A549 (cell line): ENCODE data around the gene ANKRD33. TPM values are rescaled to one million over a fixed set of nuclear protein-coding genes. Genes with fewer than 3 reads are reported as not detected.

ENCODE experiments used
- ATAC-seq, 2 experiments: fragments of 200-7000 bp in 1 of 2; fragments of >200 bp in 1 of 2; cut with Nextera tagmentation in 1 of 2; cut with Tn5 transposase in 1 of 2; 3 replicates each; pipeline versions ENCODE4 v1.8.0 to v1.9.1; 2018 to 2020; ENCODE audit warnings: mild to moderate bottlenecking in 1 of 2, moderate library complexity in 1 of 2
- CTCF ChIA-PET: fragments of 300-600 bp; sonication (Branson Sonifier 250); formaldehyde crosslinking; extraction: SDS; loops from one replicate; lab custom pipeline; 2021; ENCODE audit warnings: antibody characterized with exemption, inconsistent platforms; lab: Yijun Ruan, JAX
- POLR2A ChIA-PET: fragments of 350-600 bp; formaldehyde crosslinking; extraction: SDS; loops from one replicate; lab custom pipeline; 2021; ENCODE audit warnings: antibody characterized with exemption, inconsistent platforms; lab: Yijun Ruan, JAX
- DNase-seq, 2 experiments: peaks; one replicate each; pipeline versions ENCODE4 v3.0.0 to v3.0.0-alpha.2; 2011 to 2016; ENCODE audit warnings: low read depth in 1 of 2, low spot score in 1 of 2
- FAIRE-seq: peaks from 2 replicates; lab custom pipeline; 2011; peaks lifted over from hg19 to GRCh38; lab: Jason Lieb, UNC
- H3K27ac ChIP-seq, 2 experiments: fragments of >200 bp; sonication (Bioruptor Twin); formaldehyde crosslinking; 3 replicates each; pipeline ENCODE4 v1.5.1; 2016 to 2017
- H3K4me1 ChIP-seq: fragments of >200 bp; sonication (Bioruptor Twin); formaldehyde crosslinking; 3 replicates; pipeline ENCODE4 v1.6.1; 2016
- H3K4me2 ChIP-seq: fragments of >200 bp; sonication (Bioruptor Twin); formaldehyde crosslinking; 3 replicates; pipeline ENCODE4 v1.6.1; 2016
- H3K4me3 ChIP-seq: fragments of >200 bp; sonication (Bioruptor Twin); formaldehyde crosslinking; 3 replicates; pipeline ENCODE4 v1.5.1; 2016
- H3K9me3 ChIP-seq: fragments of >200 bp; sonication (Bioruptor Twin); formaldehyde crosslinking; 3 replicates; pipeline ENCODE4 v1.6.1; 2016
- BCL3 ChIP-seq: fragments of >200 bp; sonication (Bioruptor Twin); formaldehyde crosslinking; IDR thresholded peaks from 3 replicates; pipeline ENCODE4 v1.6.1; 2016
- BHLHE40 ChIP-seq: IDR thresholded peaks from 2 replicates; pipeline ENCODE4 v1.6.1; 2012; ENCODE audit warnings: low read depth, low read length, inconsistent platforms
- CBX8 ChIP-seq: fragments of 200-600 bp; sonication (generic); IDR thresholded peaks from 2 replicates; pipeline ENCODE4 v1.6.1; 2016
- CEBPB ChIP-seq, 2 experiments: fragments of >200 bp in 1 of 2; sonication (Bioruptor Twin) in 1 of 2; formaldehyde crosslinking in 1 of 2; IDR thresholded peaks; 2 replicates each; pipeline ENCODE4 v1.6.1; 2012 to 2016
- CHD4 ChIP-seq: fragments of 200-600 bp; sonication (generic); IDR thresholded peaks from 2 replicates; pipeline ENCODE4 v1.6.1; 2016; ENCODE audit warnings: antibody characterized with exemption, mild to moderate bottlenecking, borderline replicate concordance
- EHF ChIP-seq: fragments of 250-450 bp; sonication (Bioruptor Pico); IDR thresholded peaks from 2 replicates; pipeline ENCODE4 v1.5.0; 2020; ENCODE audit warnings: mild to moderate bottlenecking
- ELK1 ChIP-seq: fragments of 150-350 bp; IDR thresholded peaks from 2 replicates; pipeline ENCODE4 v1.6.1; 2014; ENCODE audit warnings: low read depth, mild to moderate bottlenecking, low read length
- ESRRA ChIP-seq: fragments of 150-350 bp; IDR thresholded peaks from 2 replicates; pipeline ENCODE4 v1.6.1; 2014; ENCODE audit warnings: mild to moderate bottlenecking, low read length, borderline replicate concordance
- FOSL2 ChIP-seq, 2 experiments: fragments of 450-650 bp in 1 of 2; fragments of >200 bp in 1 of 2; sonication (Bioruptor Twin) in 1 of 2; formaldehyde crosslinking; IDR thresholded peaks; 2 replicates each; pipeline versions ENCODE4 v1.5.0 to v1.6.1; 2016 to 2020; ENCODE audit warnings: mild to moderate bottlenecking in 1 of 2, moderate library complexity in 1 of 2
- HES2 ChIP-seq: fragments of >200 bp; sonication (Bioruptor Twin); formaldehyde crosslinking; IDR thresholded peaks from 2 replicates; pipeline ENCODE4 v1.6.1; 2016
- HEYL ChIP-seq: fragments of 250-450 bp; sonication (Bioruptor Pico); IDR thresholded peaks from 2 replicates; pipeline ENCODE4 v1.8.0; 2021; ENCODE audit warnings: mild to moderate bottlenecking, moderate library complexity
- HOXB5 ChIP-seq: fragments of 250-450 bp; sonication (Bioruptor Pico); IDR thresholded peaks from 2 replicates; pipeline ENCODE4 v1.5.0; 2020; ENCODE audit warnings: mild to moderate bottlenecking, moderate library complexity
- JUN ChIP-seq, 2 experiments: fragments of >200 bp; sonication (Bioruptor Twin); formaldehyde crosslinking; IDR thresholded peaks; 2 replicates in 1 of 2; 3 replicates in 1 of 2; pipeline ENCODE4 v1.6.1; 2016 to 2017
- KDM1A ChIP-seq: fragments of 200-600 bp; sonication (generic); IDR thresholded peaks from 2 replicates; pipeline ENCODE4 v1.6.1; 2016; ENCODE audit warnings: low read depth, mild to moderate bottlenecking
- KDM5A ChIP-seq: fragments of 200-600 bp; sonication (generic); IDR thresholded peaks from 2 replicates; pipeline ENCODE4 v1.6.1; 2016; ENCODE audit warnings: antibody characterized with exemption, mild to moderate bottlenecking
- MAX ChIP-seq: IDR thresholded peaks from 2 replicates; pipeline ENCODE4 v1.6.1; 2012
- MYC ChIP-seq: IDR thresholded peaks from 2 replicates; pipeline ENCODE4 v1.6.1; 2012; ENCODE audit warnings: mild to moderate bottlenecking, inconsistent platforms, low read length, improper control_type of control experiment, borderline replicate concordance
- NFE2L2 ChIP-seq: fragments of 150-350 bp; conservative IDR thresholded peaks from 2 replicates; pipeline ENCODE4 v1.6.1; 2014; ENCODE audit warnings: low read length
- RARB ChIP-seq: fragments of 250-450 bp; sonication (Bioruptor Pico); IDR thresholded peaks from 2 replicates; pipeline ENCODE4 v1.8.0; 2021; ENCODE audit warnings: mild to moderate bottlenecking, moderate library complexity
- RFX5 ChIP-seq: fragments of 450-650 bp; IDR thresholded peaks from 2 replicates; pipeline ENCODE4 v1.7.1; 2014; ENCODE audit warnings: antibody characterized with exemption, mild to moderate bottlenecking, moderate library complexity
- SMC3 ChIP-seq: fragments of >200 bp; sonication (Bioruptor Twin); formaldehyde crosslinking; IDR thresholded peaks from 3 replicates; pipeline ENCODE4 v1.6.1; 2018; ENCODE audit warnings: inconsistent platforms
- USF2 ChIP-seq: fragments of 450-650 bp; IDR thresholded peaks from 2 replicates; pipeline ENCODE4 v1.6.1; 2014; ENCODE audit warnings: antibody characterized with exemption
- ZFP36 ChIP-seq: fragments of 450-650 bp; IDR thresholded peaks from 2 replicates; pipeline ENCODE4 v1.6.1; 2014; ENCODE audit warnings: borderline replicate concordance; ENCODE audit not compliant: partially characterized antibody
- ZSCAN20 ChIP-seq: fragments of 250-450 bp; sonication (Bioruptor Pico); IDR thresholded peaks from 2 replicates; pipeline ENCODE4 v1.8.0; 2022; ENCODE audit warnings: mild to moderate bottlenecking, moderate library complexity
- WGBS: methylation state at CpG from one replicate; pipeline ENCODE4 v1.1.6; 2017; ENCODE audit errors: missing lambda C conversion rate; 5-methylcytosine and 5-hydroxymethylcytosine counted together
- polyA plus RNA-seq, 4 experiments: library from polyadenylated mRNA; depleted of rRNA in 3 of 4; stranded (reverse); fragments of >200 nt; fragmentation: RNase III in 1 of 4; extraction: RNeasy Plus Mini Kit Qiagen cat#74134 plus additional on column Dnase treatment in 1 of 4; gene quantifications; 2 replicates in 3 of 4; 3 replicates in 1 of 4; pipeline ENCODE4 v1.2.3, GENCODE V29; 2011 to 2017
- TF ChIP-seq, protein P1 (sequence below): fragments of >200 bp; sonication (Bioruptor Twin); formaldehyde crosslinking; IDR thresholded peaks from 3 replicates; pipeline ENCODE4 v1.5.1; 2016
- TF ChIP-seq, protein P2 (sequence below): IDR thresholded peaks from 2 replicates; pipeline ENCODE4 v1.6.1; 2012; ENCODE audit warnings: low read depth, borderline replicate concordance
- TF ChIP-seq, protein P3 (sequence below): fragments of 250-450 bp; sonication (Bioruptor Pico); IDR thresholded peaks from 2 replicates; pipeline ENCODE4 v1.5.0; 2021; ENCODE audit warnings: mild to moderate bottlenecking, moderate library complexity, borderline replicate concordance

Gene ANKRD33
- polyA plus RNA-seq, 2 of the 4 experiments (the other 2 are of a cell fraction), result not detected

GRCh38 chr12:51914034-51914923, 26.4 kb downstream of the ANKRD33 start:
- Histone ChIP-seq H3K4me3 (no peak overlapping the region), H3K27ac (no peak overlapping the region), H3K4me2 (no peak overlapping the region), H3K9me3 (no peaks in the 10 kb centered on the region), H3K4me1 (no peaks in the 10 kb centered on the region)
- POLR2A ChIA-PET, result no interaction called here
- CTCF ChIA-PET, result interaction anchor here (1.1 to 3.5 kb wide), 9 partner anchors 9 to 69 kb away, joined by 3 to 31 read pairs (median 4); no protein-coding TSS in a partner anchor
- FAIRE-seq (no peak), ATAC-seq (no peak), DNase-seq (no peak)
- TF ChIP-seq RFX5 (no peak), EHF (CRISPR knock-in tag) (no peak), HEYL (CRISPR knock-in tag) (no peak), NFE2L2 (no peak), SMC3 (no peak), RARB (CRISPR knock-in tag) (no peak), FOSL2 (IDR thresholded peaks at IDR 0.05) (no peak), FOSL2 (CRISPR knock-in tag; IDR thresholded peaks at IDR 0.05) (no peak), MYC (no peak), CBX8 (no peak), CHD4 (no peak), KDM1A (no peak), MAX (no peak)
- 89% methylated on average over 17 of the region's 17 CpGs for WGBS

DNA sequence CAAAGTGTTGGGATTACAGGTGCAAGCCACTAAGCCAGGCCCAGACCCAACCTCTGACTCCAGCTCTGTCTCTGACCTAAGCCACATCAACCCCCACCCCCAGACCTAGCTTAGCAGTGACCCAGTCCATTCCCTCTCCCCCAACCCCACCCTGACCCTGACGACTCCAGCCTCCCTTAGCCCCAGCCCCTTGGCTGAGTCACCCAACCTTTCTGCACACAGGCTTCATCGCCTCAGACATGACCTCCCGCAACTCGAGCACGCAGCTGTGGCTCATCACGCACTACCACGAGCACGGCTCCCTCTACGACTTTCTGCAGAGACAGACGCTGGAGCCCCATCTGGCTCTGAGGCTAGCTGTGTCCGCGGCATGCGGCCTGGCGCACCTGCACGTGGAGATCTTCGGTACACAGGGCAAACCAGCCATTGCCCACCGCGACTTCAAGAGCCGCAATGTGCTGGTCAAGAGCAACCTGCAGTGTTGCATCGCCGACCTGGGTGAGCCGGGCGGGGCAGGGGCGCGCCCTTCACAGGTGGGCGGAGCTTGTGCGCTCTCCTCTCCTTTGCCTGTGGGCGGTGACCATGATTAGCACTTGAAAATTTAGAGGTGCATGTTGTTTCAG, 27.2 kb downstream of the ANKRD33 start:
- no peak for ATAC-seq
- TF ChIP-seq HES2 (no peak), BHLHE40 (no peak), USF2 (no peak), MAX (no peak), HOXB5 (CRISPR knock-in tag) (no peak), ZSCAN20 (CRISPR knock-in tag) (no peak), SMC3 (no peak), ZFP36 (no peak), JUN (IDR thresholded peaks at IDR 0.05) (no peak), CEBPB (IDR thresholded peaks at IDR 0.05) (no peak), KDM5A (no peak), ELK1 (no peak), BCL3 (no peak), RARB (CRISPR knock-in tag) (no peak), ESRRA (no peak)
- TF ChIP-seq, protein P1, sequence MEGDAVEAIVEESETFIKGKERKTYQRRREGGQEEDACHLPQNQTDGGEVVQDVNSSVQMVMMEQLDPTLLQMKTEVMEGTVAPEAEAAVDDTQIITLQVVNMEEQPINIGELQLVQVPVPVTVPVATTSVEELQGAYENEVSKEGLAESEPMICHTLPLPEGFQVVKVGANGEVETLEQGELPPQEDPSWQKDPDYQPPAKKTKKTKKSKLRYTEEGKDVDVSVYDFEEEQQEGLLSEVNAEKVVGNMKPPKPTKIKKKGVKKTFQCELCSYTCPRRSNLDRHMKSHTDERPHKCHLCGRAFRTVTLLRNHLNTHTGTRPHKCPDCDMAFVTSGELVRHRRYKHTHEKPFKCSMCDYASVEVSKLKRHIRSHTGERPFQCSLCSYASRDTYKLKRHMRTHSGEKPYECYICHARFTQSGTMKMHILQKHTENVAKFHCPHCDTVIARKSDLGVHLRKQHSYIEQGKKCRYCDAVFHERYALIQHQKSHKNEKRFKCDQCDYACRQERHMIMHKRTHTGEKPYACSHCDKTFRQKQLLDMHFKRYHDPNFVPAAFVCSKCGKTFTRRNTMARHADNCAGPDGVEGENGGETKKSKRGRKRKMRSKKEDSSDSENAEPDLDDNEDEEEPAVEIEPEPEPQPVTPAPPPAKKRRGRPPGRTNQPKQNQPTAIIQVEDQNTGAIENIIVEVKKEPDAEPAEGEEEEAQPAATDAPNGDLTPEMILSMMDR, result no peak
- TF ChIP-seq, protein P2, sequence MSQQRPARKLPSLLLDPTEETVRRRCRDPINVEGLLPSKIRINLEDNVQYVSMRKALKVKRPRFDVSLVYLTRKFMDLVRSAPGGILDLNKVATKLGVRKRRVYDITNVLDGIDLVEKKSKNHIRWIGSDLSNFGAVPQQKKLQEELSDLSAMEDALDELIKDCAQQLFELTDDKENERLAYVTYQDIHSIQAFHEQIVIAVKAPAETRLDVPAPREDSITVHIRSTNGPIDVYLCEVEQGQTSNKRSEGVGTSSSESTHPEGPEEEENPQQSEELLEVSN, result no peak
- TF ChIP-seq, protein P3, sequence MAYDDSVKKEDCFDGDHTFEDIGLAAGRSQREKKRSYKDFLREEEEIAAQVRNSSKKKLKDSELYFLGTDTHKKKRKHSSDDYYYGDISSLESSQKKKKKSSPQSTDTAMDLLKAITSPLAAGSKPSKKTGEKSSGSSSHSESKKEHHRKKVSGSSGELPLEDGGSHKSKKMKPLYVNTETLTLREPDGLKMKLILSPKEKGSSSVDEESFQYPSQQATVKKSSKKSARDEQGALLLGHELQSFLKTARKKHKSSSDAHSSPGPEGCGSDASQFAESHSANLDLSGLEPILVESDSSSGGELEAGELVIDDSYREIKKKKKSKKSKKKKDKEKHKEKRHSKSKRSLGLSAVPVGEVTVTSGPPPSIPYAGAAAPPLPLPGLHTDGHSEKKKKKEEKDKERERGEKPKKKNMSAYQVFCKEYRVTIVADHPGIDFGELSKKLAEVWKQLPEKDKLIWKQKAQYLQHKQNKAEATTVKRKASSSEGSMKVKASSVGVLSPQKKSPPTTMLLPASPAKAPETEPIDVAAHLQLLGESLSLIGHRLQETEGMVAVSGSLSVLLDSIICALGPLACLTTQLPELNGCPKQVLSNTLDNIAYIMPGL (CRISPR knock-in tag), result no peak
- CTCF ChIA-PET, result interaction anchor here (1.1 to 3.5 kb wide), 5 partner anchors 8 to 68 kb away, joined by 3 to 31 read pairs (median 4); no protein-coding TSS in a partner anchor
- no peak for DNase-seq
- Histone ChIP-seq H3K4me2 (no peak overlapping the region), H3K4me3 (no peak overlapping the region), H3K4me1 (no peaks in the 10 kb centered on the region), H3K27ac (no peak overlapping the region), H3K9me3 (no peaks in the 10 kb centered on the region)
- 85% methylated on average over 28 of the region's 28 CpGs for WGBS
- no peak for FAIRE-seq
- POLR2A ChIA-PET, result no interaction called here
